GM12878 (cell line): Measurements from ENCODE around the gene DUS4L. TPM values are rescaled to one million over a fixed set of nuclear protein-coding genes. Genes with fewer than 3 reads are reported as not detected.

Experiments used
- ATAC-seq: fragments of 200-7000 bp; cut with Tn5 transposase; 3 replicates; pipeline ENCODE4 v1.9.1; 2020; ENCODE audit warnings: mild to moderate bottlenecking, moderate library complexity
- BruUV-seq: library from RNA; stranded (reverse); fragments of 400-500 nt; replicated peaks from 2 replicates; lab custom pipeline; 2021; lab: Mats Ljungman, UMichigan
- CTCF ChIA-PET: fragments of 300-600 bp; sonication (Branson Sonifier 250); formaldehyde crosslinking; extraction: SDS; loops from one replicate; lab custom pipeline; 2021; ENCODE audit warnings: inconsistent platforms; lab: Yijun Ruan, JAX
- POLR2A ChIA-PET: fragments of 350-600 bp; formaldehyde crosslinking; extraction: SDS; loops from one replicate; lab custom pipeline; 2021; ENCODE audit warnings: inconsistent platforms; lab: Charles Lee
- RAD21 ChIA-PET: fragments of 300-600 bp; sonication (Branson Sonifier 250); formaldehyde crosslinking; loops from one replicate; lab custom pipeline; 2023; ENCODE audit warnings: antibody characterized with exemption; ENCODE audit not compliant: unreplicated experiment; lab: Charles Lee
- SMC1A ChIA-PET: fragments of 300-600 bp; sonication (Branson Sonifier 250); formaldehyde crosslinking; loops from one replicate; lab custom pipeline; 2023; ENCODE audit not compliant: unreplicated experiment, uncharacterized antibody; lab: Charles Lee
- DNase-seq: peaks from one replicate; pipeline ENCODE4 v3.0.0-alpha.2; 2011; ENCODE audit warnings: low read depth, low spot score
- FAIRE-seq: peaks from 3 replicates; lab custom pipeline; 2011; peaks lifted over from hg19 to GRCh38; lab: Jason Lieb, UNC
- H2AFZ ChIP-seq: 2 replicates; pipeline ENCODE4 v1.6.0; 2011; ENCODE audit warnings: low read depth, low read length, control low read depth; ENCODE audit not compliant: control insufficient read depth
- H3K27ac ChIP-seq: 2 replicates; pipeline ENCODE4 v1.5.1; 2011; ENCODE audit warnings: control low read depth; ENCODE audit not compliant: control insufficient read depth, insufficient read depth
- H3K27me3 ChIP-seq, 2 experiments: replicated peaks in 1 of 2; 2 replicates each; pipeline versions ENCODE4 v1.6.0 to v1.6.1; 2011; ENCODE audit warnings: low read length in 1 of 2; ENCODE audit not compliant: control insufficient read depth in 2 of 2, insufficient read depth in 2 of 2
- H3K36me3 ChIP-seq, 2 experiments: 2 replicates each; pipeline ENCODE4 v1.5.1; 2011; ENCODE audit warnings: low read length in 1 of 2; ENCODE audit not compliant: control insufficient read depth in 2 of 2, insufficient read depth in 2 of 2
- H3K4me1 ChIP-seq: 2 replicates; pipeline ENCODE4 v1.6.1; 2011; ENCODE audit warnings: mild to moderate bottlenecking, low read length, moderate library complexity, mixed read lengths; ENCODE audit not compliant: control insufficient read depth, insufficient read depth
- H3K4me2 ChIP-seq: 2 replicates; pipeline ENCODE4 v1.6.0; 2011; ENCODE audit warnings: control low read depth; ENCODE audit not compliant: control insufficient read depth, insufficient read depth
- H3K4me3 ChIP-seq: fragments of 200-600 bp; sonication (generic); 2 replicates; pipeline ENCODE4 v1.5.1; 2016
- H3K79me2 ChIP-seq: 2 replicates; pipeline ENCODE4 v1.6.0; 2011; ENCODE audit warnings: low read length; ENCODE audit not compliant: control insufficient read depth, insufficient read depth
- H3K9ac ChIP-seq: 2 replicates; pipeline ENCODE4 v1.8.0; 2011; ENCODE audit warnings: low read length, control low read depth, mixed read lengths; ENCODE audit not compliant: control insufficient read depth, insufficient read depth
- H3K9me3 ChIP-seq: replicated peaks from 3 replicates; pipeline ENCODE4 v1.5.1; 2011; ENCODE audit warnings: mild to moderate bottlenecking, low read length; ENCODE audit not compliant: control insufficient read depth, insufficient read depth
- H4K20me1 ChIP-seq: 2 replicates; pipeline ENCODE4 v1.6.0; 2011; ENCODE audit not compliant: control insufficient read depth, insufficient read depth
- IKZF1 ChIP-seq: fragments of 450-650 bp; conservative IDR thresholded peaks from 2 replicates; pipeline ENCODE4 v1.6.1; 2017; ENCODE audit warnings: antibody characterized with exemption, mild to moderate bottlenecking
- MLLT1 ChIP-seq: fragments of 450-650 bp; IDR thresholded peaks from 2 replicates; pipeline ENCODE4 v1.6.1; 2016; ENCODE audit warnings: mild to moderate bottlenecking
- RFX5 ChIP-seq: IDR thresholded peaks from 2 replicates; pipeline ENCODE4 v1.6.1; 2011; ENCODE audit warnings: low read depth, low read length, improper control_type of control experiment
- SRF ChIP-seq, 2 experiments: IDR thresholded peaks; 2 replicates each; pipeline ENCODE4 v1.6.1; 2011; ENCODE audit warnings: low read depth in 2 of 2, low read length in 2 of 2, mild to moderate bottlenecking in 1 of 2, moderate library complexity in 1 of 2
- WGBS: methylation state at CpG from one replicate; pipeline ENCODE4 v1.1.6; 2016; ENCODE audit warnings: low lambda C conversion rate; ENCODE audit not compliant: insufficient replicate concordance, insufficient coverage; ENCODE audit errors: missing lambda C conversion rate; 5-methylcytosine and 5-hydroxymethylcytosine counted together
- in situ Hi-C: fragments of 300-500 bp; cut with MboI; formaldehyde crosslinking; loops from 9 replicates; pipeline ENCODE4 v1.14.3; 2018; ENCODE audit warnings: mixed read lengths
- intact Hi-C: fragments of 100-400 bp; cut with micrococcal nuclease; formaldehyde crosslinking; loops from one replicate; pipeline ENCODE4 v1.14.2; 2022; ENCODE audit not compliant: unreplicated experiment
- polyA plus RNA-seq, 11 experiments: library from polyadenylated mRNA; depleted of rRNA in 4 of 11; unstranded in 6 of 11; stranded (reverse) in 5 of 11; fragments of >200 nt; fragmentation: Nextera tagmentation in 4 of 11; fragmentation: Illumina TruSeq in 1 of 11; extraction: Ambion mirVana in 4 of 11; extraction: Trizol in 1 of 11; gene quantifications; 1 replicate in 1 of 11; 2 replicates in 10 of 11; pipeline versions ENCODE4 v1.2.1 to v1.2.3, GENCODE V29; 2011 to 2016; ENCODE audit warnings: inconsistent platforms in 2 of 11, missing spikeins in 2 of 11, low read depth in 1 of 11
- total RNA-seq, 4 experiments: library from RNA; depleted of rRNA in 3 of 4; stranded (reverse); fragments of >200 nt in 3 of 4; fragmentation: Illumina TruSeq in 1 of 4; extraction: Trizol in 1 of 4; gene quantifications; 2 replicates each; pipeline versions ENCODE4 v1.2.1 to v1.2.3, GENCODE V29; 2013 to 2021
- TF ChIP-seq, protein P1 (sequence below): fragments of 450-650 bp; IDR thresholded peaks from 2 replicates; pipeline ENCODE4 v1.6.1; 2017; ENCODE audit warnings: borderline replicate concordance
- TF ChIP-seq, protein P2 (sequence below): fragments of 450-650 bp; IDR thresholded peaks from 2 replicates; pipeline ENCODE4 v1.6.1; 2016; ENCODE audit warnings: mild to moderate bottlenecking, moderate library complexity, borderline replicate concordance

Gene DUS4L
- total and polyA plus RNA-seq, 10 of the 15 experiments (the other 5 are each of a cell fraction or from before 2014, with no cell fraction given): 5.3 to 15.3 (median 12.8) TPM

DNA sequence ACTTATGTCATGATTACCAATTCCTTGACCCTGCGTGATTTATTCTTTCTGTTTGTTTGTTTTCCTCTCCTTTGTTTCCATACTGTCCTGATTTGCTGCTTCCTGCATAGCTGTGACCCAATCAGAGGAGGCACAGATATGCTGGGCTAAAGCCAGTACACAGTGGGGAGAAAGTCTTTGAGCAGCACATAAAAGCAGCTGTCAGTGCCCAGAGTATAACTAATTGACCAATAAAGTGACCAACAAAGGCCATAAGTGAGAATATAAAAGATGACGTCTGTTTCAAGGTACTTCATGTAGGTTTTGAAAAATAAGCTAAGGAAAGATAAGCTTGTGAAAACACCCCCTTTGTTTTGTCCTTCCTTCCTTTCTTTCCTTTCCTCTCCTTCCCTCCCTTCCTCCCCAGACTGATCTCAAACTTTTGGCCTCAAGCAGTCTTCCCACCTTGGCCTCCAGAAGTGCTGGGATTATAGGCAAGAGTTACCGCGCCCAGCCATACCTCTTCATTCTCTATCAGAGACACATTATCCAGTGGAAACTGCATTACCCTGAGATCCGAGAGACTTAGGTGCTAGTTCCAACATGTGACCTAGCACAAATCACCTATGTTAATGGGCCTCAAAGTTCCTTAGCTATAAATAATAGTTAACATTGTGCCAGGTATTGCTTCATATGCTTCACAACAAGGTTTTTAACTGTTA lies 33.3 kb downstream of the DUS4L start:
- no peaks in the 10 kb centered on the region for H3K4me1 ChIP-seq
- BruUV-seq: no TSS peak
- ChIA-PET RAD21 (no interaction called here), SMC1A (interaction anchor here (0.6 to 1.9 kb wide), 2 partner anchors 12 to 22 kb away, joined by 3 to 6 read pairs; no protein-coding TSS in a partner anchor), CTCF (interaction anchor here (0.6 to 1.3 kb wide), 5 partner anchors 8 to 999 kb away, joined by 3 to 5 read pairs (median 3); no protein-coding TSS in a partner anchor), POLR2A (interaction anchor here (1.0 kb wide), 1 partner anchor 14 kb away, joined by 3 read pairs; no protein-coding TSS in a partner anchor)
- no peaks in the 10 kb centered on the region for H3K27me3 ChIP-seq
- DNase-seq (no peak), FAIRE-seq (no peak), ATAC-seq (no peak)
- H3K27ac ChIP-seq: no peak overlapping the region
- TF ChIP-seq IKZF1: no peak
- H3K4me3 ChIP-seq: no peak overlapping the region
- WGBS: 93% methylated on average over 5 of the region's 5 CpGs
- intact Hi-C loops (no loop called here), in situ Hi-C loops (no loop called here)
- H3K4me2 ChIP-seq: no peak overlapping the region
- H3K9me3 ChIP-seq: no peaks in the 10 kb centered on the region
- no peak overlapping the region for H3K9ac ChIP-seq
- no peak overlapping the region for H2AFZ ChIP-seq
- H3K79me2 ChIP-seq: no peaks in the 10 kb centered on the region
- H3K36me3 ChIP-seq: peaks cover 0 to 2% of the 10 kb centered on the region in 2 experiments; a peak in 1 of 4 replicates
- H4K20me1 ChIP-seq: no peaks in the 10 kb centered on the region

- WGBS: 100% methylated on average over 1 of the region's 1 CpG
- SMC1A ChIA-PET: interaction anchor here (0.6 to 1.9 kb wide), 2 partner anchors 11 to 22 kb away, joined by 3 to 6 read pairs; no protein-coding TSS in a partner anchor
- DNase-seq (no peak), FAIRE-seq (no peak), ATAC-seq (no peak)
- H3K27me3 ChIP-seq: no peaks in the 10 kb centered on the region
- RAD21 ChIA-PET: no interaction called here
- H3K27ac ChIP-seq: no peak overlapping the region
- H2AFZ ChIP-seq: no peak overlapping the region
- intact Hi-C loops (no loop called here), in situ Hi-C loops (no loop called here)
- no peaks in the 10 kb centered on the region for H4K20me1 ChIP-seq
- POLR2A ChIA-PET: no interaction called here
- no peaks in the 10 kb centered on the region for H3K9me3 ChIP-seq
- peaks cover 0 to 2% of the 10 kb centered on the region in 2 experiments; a peak in 1 of 4 replicates for H3K36me3 ChIP-seq
- no peak overlapping the region for H3K4me3 ChIP-seq
- no peaks in the 10 kb centered on the region for H3K4me1 ChIP-seq
- H3K79me2 ChIP-seq: no peaks in the 10 kb centered on the region
- H3K9ac ChIP-seq: no peak overlapping the region
- CTCF ChIA-PET: interaction anchor here (0.6 to 1.3 kb wide), 4 partner anchors 8 to 999 kb away, joined by 3 to 5 read pairs (median 3); no protein-coding TSS in a partner anchor
- no TSS peak for BruUV-seq
- H3K4me2 ChIP-seq: no peak overlapping the region
- TF ChIP-seq, protein P1, sequence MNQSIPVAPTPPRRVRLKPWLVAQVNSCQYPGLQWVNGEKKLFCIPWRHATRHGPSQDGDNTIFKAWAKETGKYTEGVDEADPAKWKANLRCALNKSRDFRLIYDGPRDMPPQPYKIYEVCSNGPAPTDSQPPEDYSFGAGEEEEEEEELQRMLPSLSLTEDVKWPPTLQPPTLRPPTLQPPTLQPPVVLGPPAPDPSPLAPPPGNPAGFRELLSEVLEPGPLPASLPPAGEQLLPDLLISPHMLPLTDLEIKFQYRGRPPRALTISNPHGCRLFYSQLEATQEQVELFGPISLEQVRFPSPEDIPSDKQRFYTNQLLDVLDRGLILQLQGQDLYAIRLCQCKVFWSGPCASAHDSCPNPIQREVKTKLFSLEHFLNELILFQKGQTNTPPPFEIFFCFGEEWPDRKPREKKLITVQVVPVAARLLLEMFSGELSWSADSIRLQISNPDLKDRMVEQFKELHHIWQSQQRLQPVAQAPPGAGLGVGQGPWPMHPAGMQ: no peak
- TF ChIP-seq RFX5: no peak
- no peak for TF ChIP-seq SRF (IDR thresholded peaks at IDR 0.05; ENCODE audit: low read depth in 2 of 2, low read length in 2 of 2)
- TF ChIP-seq, protein P2, sequence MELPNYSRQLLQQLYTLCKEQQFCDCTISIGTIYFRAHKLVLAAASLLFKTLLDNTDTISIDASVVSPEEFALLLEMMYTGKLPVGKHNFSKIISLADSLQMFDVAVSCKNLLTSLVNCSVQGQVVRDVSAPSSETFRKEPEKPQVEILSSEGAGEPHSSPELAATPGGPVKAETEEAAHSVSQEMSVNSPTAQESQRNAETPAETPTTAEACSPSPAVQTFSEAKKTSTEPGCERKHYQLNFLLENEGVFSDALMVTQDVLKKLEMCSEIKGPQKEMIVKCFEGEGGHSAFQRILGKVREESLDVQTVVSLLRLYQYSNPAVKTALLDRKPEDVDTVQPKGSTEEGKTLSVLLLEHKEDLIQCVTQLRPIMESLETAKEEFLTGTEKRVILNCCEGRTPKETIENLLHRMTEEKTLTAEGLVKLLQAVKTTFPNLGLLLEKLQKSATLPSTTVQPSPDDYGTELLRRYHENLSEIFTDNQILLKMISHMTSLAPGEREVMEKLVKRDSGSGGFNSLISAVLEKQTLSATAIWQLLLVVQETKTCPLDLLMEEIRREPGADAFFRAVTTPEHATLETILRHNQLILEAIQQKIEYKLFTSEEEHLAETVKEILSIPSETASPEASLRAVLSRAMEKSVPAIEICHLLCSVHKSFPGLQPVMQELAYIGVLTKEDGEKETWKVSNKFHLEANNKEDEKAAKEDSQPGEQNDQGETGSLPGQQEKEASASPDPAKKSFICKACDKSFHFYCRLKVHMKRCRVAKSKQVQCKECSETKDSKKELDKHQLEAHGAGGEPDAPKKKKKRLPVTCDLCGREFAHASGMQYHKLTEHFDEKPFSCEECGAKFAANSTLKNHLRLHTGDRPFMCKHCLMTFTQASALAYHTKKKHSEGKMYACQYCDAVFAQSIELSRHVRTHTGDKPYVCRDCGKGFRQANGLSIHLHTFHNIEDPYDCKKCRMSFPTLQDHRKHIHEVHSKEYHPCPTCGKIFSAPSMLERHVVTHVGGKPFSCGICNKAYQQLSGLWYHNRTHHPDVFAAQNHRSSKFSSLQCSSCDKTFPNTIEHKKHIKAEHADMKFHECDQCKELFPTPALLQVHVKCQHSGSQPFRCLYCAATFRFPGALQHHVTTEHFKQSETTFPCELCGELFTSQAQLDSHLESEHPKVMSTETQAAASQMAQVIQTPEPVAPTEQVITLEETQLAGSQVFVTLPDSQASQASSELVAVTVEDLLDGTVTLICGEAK: no peak
- TF ChIP-seq MLLT1: no peak
These were observed 33.8 kb downstream of the DUS4L start for GRCh38 chr7:107597582-107597916.
